ENCODE measurements around the gene FCHSD2.

- TF ChIP-seq CTCF (IDR thresholded peaks at IDR 0.05 in 8 of 11, conservative IDR thresholded peaks at IDR 0.05 in 3 of 11) (no peak), POLR2A (IDR thresholded peaks at IDR 0.05) (no peak)
These were observed 303.3 kb downstream of the FCHSD2 start for GRCh38 chr11:72838691-72839305.
